Measurements from ENCODE around the gene PRR20A. TPM values are rescaled to one million over a fixed set of nuclear protein-coding genes. Genes with fewer than 3 reads are reported as not detected.
"Not testable (repeated sequence)": the region's sequence is repeated elsewhere in the genome, so short reads cannot be mapped to it uniquely, and the experiment has no call there.

PRR20A gene
- total RNA-seq, 2 donors from 2014 or later: not detected

DNA sequence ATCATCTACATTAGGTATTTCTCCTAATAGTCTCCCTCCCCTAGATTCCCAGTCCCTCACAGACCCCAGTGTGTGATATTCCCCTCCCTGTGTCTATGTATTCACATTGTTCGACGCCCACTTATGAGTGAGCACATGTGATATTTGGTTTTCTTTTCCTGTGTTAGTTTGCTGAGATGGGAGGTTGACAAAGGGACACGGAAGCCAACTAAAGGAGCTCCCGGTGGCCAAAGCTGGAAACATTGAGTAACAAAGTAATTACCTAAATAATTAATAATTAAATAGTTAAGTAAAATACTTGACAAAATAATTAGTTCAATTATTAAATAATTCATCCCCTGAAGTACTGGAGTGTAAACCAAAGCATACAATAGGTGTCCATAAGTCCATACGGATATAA, 1.7 kb upstream of the PRR20A start:
- Histone ChIP-seq H3K4me1 (no peaks in the 10 kb centered on the region), H3K9ac (ENCODE audit: low read depth in 2 of 2, low read length in 2 of 2) (no peak overlapping the region), H3K27me3 (no peaks in the 10 kb centered on the region), H3K27ac (no peak overlapping the region), H3K4me3 (no peak overlapping the region), H3K36me3 (no peaks in the 10 kb centered on the region), H3K9me3 (no peaks in the 10 kb centered on the region)
- no peak for DNase-seq
- intact Hi-C loops (cut with DNase I): no loop called here
- TF ChIP-seq, protein P1, sequence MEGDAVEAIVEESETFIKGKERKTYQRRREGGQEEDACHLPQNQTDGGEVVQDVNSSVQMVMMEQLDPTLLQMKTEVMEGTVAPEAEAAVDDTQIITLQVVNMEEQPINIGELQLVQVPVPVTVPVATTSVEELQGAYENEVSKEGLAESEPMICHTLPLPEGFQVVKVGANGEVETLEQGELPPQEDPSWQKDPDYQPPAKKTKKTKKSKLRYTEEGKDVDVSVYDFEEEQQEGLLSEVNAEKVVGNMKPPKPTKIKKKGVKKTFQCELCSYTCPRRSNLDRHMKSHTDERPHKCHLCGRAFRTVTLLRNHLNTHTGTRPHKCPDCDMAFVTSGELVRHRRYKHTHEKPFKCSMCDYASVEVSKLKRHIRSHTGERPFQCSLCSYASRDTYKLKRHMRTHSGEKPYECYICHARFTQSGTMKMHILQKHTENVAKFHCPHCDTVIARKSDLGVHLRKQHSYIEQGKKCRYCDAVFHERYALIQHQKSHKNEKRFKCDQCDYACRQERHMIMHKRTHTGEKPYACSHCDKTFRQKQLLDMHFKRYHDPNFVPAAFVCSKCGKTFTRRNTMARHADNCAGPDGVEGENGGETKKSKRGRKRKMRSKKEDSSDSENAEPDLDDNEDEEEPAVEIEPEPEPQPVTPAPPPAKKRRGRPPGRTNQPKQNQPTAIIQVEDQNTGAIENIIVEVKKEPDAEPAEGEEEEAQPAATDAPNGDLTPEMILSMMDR (IDR thresholded peaks at IDR 0.05): no peak

DNA sequence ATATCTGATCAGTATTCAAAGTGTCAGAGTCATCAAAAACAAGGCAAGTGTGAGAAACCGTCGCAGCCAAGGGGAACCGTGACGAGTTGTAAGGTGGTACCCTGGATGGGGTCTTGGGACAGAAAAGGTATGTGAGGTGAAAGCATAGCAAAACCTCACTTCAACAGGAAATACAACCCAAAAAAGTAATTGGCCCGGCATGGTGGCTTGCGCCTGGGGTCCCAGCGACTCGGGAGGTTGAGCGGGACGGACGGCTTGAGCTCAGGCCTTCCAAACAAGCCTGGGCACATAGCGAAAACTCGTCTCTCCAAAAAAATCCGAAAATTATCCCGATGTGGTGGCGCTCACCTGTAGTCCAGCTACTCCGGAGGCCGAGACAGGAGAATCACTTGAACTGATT, 937 bp upstream of the PRR20A start:
- H3K27me3 ChIP-seq; H3K36me3 ChIP-seq; H3K27ac ChIP-seq; intact Hi-C loops (cut with DNase I); H3K9me3 ChIP-seq; H3K4me1 ChIP-seq; H3K9ac ChIP-seq (ENCODE audit: low read depth in 2 of 2, low read length in 2 of 2); H3K4me3 ChIP-seq; DNase-seq: not testable (repeated sequence)

DNA sequence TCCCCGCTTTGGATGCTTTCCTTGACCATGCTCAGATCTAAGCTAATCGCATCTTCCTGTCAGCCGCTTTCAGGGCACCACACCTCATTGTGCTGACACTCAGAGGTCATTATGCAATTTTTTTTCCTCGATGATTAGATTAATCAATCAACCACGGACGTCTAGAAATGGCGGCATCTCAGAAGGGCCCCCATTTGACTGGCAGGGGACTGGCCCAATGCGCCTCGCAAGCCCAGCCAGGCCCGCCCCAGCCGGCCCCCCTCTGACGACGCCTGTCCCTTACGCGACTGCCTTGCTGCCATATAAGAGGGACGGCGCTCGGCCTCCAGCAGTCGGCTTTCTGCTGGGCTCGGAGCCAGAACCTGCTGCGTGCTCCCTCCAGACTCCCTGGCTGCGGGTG, 6.5 kb downstream of the PRR20A start, which contains the start of gene PRR20B:
TSS of gene PRR20B (plus strand) at position 301 of the 400 bp plus-strand sequence. CDS start 387 bp downstream, outside the sequence.
- H3K4me1 ChIP-seq; H3K4me3 ChIP-seq; DNase-seq; H3K27me3 ChIP-seq; H3K9me3 ChIP-seq; H3K27ac ChIP-seq; intact Hi-C loops (cut with DNase I); H3K36me3 ChIP-seq; H3K9ac ChIP-seq (ENCODE audit: low read depth in 2 of 2, low read length in 2 of 2): not testable (repeated sequence)

DNA sequence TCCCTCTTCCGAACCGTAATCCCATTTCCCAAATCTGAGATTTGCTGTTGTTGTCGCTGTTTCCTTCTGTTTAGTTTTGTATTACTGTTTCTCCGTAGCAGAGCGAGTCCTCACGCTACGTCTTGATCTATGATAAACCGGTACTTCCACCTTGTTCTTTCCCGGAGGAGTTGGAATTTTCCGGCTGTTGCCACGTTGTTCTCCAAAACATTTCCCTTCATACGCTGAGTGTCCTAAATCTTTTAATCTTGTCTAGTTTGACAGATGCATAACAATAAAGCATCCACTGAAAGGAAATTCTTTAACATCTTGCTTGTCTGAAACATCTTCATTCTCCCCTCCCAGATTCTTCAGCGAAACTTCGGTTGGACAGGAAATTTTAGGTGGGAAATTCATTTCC, 7.4 kb downstream of the PRR20A start:
- H3K9ac ChIP-seq (ENCODE audit: low read depth in 2 of 2, low read length in 2 of 2); H3K4me1 ChIP-seq; H3K4me3 ChIP-seq; H3K9me3 ChIP-seq; H3K27me3 ChIP-seq; intact Hi-C loops (cut with DNase I); DNase-seq; H3K27ac ChIP-seq; H3K36me3 ChIP-seq: not testable (repeated sequence)

DNA sequence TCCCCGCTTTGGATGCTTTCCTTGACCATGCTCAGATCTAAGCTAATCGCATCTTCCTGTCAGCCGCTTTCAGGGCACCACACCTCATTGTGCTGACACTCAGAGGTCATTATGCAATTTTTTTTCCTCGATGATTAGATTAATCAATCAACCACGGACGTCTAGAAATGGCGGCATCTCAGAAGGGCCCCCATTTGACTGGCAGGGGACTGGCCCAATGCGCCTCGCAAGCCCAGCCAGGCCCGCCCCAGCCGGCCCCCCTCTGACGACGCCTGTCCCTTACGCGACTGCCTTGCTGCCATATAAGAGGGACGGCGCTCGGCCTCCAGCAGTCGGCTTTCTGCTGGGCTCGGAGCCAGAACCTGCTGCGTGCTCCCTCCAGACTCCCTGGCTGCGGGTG, 13.0 kb downstream of the PRR20A start, which contains the start of gene PRR20C:
TSS of gene PRR20C (plus strand) at position 301 of the 400 bp plus-strand sequence. CDS start 387 bp downstream, outside the sequence.
- H3K4me1 ChIP-seq; H3K27ac ChIP-seq; H3K9ac ChIP-seq (ENCODE audit: low read depth in 2 of 2, low read length in 2 of 2); H3K36me3 ChIP-seq; H3K4me3 ChIP-seq; H3K27me3 ChIP-seq; H3K9me3 ChIP-seq; intact Hi-C loops (cut with DNase I); DNase-seq: not testable (repeated sequence)

DNA sequence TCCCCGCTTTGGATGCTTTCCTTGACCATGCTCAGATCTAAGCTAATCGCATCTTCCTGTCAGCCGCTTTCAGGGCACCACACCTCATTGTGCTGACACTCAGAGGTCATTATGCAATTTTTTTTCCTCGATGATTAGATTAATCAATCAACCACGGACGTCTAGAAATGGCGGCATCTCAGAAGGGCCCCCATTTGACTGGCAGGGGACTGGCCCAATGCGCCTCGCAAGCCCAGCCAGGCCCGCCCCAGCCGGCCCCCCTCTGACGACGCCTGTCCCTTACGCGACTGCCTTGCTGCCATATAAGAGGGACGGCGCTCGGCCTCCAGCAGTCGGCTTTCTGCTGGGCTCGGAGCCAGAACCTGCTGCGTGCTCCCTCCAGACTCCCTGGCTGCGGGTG, 19.6 kb downstream of the PRR20A start, which contains the start of gene PRR20D:
TSS of gene PRR20D (plus strand) at position 301 of the 400 bp plus-strand sequence. CDS start 387 bp downstream, outside the sequence.
- H3K9ac ChIP-seq (ENCODE audit: low read depth in 2 of 2, low read length in 2 of 2); H3K27me3 ChIP-seq; H3K27ac ChIP-seq; intact Hi-C loops (cut with DNase I); DNase-seq; H3K9me3 ChIP-seq; H3K4me1 ChIP-seq; H3K4me3 ChIP-seq; H3K36me3 ChIP-seq: not testable (repeated sequence)

DNA sequence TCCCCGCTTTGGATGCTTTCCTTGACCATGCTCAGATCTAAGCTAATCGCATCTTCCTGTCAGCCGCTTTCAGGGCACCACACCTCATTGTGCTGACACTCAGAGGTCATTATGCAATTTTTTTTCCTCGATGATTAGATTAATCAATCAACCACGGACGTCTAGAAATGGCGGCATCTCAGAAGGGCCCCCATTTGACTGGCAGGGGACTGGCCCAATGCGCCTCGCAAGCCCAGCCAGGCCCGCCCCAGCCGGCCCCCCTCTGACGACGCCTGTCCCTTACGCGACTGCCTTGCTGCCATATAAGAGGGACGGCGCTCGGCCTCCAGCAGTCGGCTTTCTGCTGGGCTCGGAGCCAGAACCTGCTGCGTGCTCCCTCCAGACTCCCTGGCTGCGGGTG, 26.2 kb downstream of the PRR20A start, which contains the start of gene PRR20E:
TSS of gene PRR20E (plus strand) at position 301 of the 400 bp plus-strand sequence. CDS start 387 bp downstream, outside the sequence.
- H3K4me1 ChIP-seq; H3K4me3 ChIP-seq; DNase-seq; H3K9ac ChIP-seq (ENCODE audit: low read depth in 2 of 2, low read length in 2 of 2); H3K27me3 ChIP-seq; intact Hi-C loops (cut with DNase I); H3K27ac ChIP-seq; H3K36me3 ChIP-seq; H3K9me3 ChIP-seq: not testable (repeated sequence)

DNA sequence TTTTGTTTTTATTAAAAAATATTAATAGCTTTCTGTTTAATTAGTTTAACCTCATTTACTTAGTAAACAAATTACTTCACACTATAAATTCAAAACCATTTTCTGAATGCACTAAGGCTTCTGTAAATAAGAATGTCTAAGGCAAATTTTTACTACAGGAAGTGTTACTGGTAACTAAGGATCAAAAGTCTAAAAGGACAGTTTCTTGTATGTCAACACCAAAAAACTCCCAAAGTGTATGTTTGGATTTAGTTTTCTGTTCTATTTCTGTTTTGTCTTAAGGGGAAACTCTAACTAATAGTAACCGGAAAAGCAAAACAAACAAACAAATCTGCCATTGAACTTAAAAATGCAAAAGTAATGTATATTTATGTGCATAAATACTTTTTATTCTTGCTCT, 50.9 kb downstream of the PRR20A start:
- Histone ChIP-seq H3K9ac (ENCODE audit: low read depth in 2 of 2, low read length in 2 of 2) (no peak overlapping the region), H3K36me3 (no peaks in the 10 kb centered on the region), H3K27ac (no peak overlapping the region), H3K4me1 (no peaks in the 10 kb centered on the region), H3K4me3 (no peak overlapping the region), H3K27me3 (no peaks in the 10 kb centered on the region), H3K9me3 (no peaks in the 10 kb centered on the region)
- no peak for DNase-seq
- intact Hi-C loops (cut with DNase I): no loop called here
- TF ChIP-seq, protein P1 (IDR thresholded peaks at IDR 0.05): no peak

Other genes starting within 250 kb of the PRR20A start
- not detected for gene PRR20B, start 6.6 kb downstream of the PRR20A start, total RNA-seq
- not detected for gene PRR20C, start 13.1 kb downstream of the PRR20A start, total RNA-seq
- not detected for gene PRR20D, start 19.7 kb downstream of the PRR20A start, total RNA-seq
- not detected for gene PRR20E, start 26.3 kb downstream of the PRR20A start, total RNA-seq

Data from colonic mucosa (tissue), 4 donors.